Measurements from ENCODE around the gene NPIPA3.
"Not testable (repeated sequence)": the region's sequence is repeated elsewhere in the genome, so short reads cannot be mapped to it uniquely, and the experiment has no call there.

NPIPA3 gene

DNA sequence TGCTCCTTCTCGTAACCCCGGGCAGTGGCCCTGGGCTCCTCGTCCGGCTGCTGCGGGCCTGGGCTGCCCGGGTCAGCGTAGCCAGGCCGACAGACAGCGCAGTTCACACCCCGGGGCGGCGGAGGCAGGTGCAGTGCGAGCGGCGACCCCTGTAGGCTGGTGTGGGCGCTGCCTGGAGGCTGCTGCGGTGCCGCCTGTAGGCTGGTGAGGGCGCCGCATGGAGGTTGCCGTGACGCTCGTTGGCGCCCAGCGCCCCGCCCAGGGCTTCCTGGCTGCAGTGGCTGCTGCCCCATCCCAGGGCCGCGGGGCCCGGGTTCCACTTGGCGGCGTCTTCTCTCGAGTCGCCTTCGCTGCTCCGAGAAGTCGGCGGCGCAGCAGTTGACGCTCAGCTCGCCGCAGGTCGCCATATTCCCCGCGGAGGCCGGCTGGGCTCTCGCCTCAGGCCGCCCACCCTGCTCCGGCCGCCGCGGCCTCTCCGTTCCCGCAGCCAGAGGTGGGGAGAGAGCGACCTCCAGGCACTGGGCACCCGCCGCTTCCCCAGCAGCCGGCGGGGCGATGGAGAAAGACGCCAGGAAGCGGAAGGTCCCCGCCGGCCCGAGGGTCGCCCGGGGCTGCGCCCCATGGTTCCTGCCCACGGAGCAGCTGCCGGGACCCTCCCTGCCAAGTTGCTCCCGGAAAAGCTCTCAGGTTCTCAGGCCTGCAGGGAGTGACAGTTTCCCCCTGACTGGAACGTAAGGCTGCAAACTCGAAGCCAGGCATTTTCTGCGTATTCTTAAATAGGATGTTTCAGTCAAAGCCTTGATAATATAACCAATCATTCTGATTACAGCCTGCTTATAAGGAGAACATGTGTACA is 39.3 kb downstream of the NPIPA3 start, which contains the start of gene NPIPA2:
Gene NPIPA2 (plus strand): TSS at position 261 of the 856 bp plus-strand sequence. CDS start 5,533 bp downstream, outside the sequence.
- not testable (repeated sequence) for DNase-seq (ENCODE audit: low read depth in 2 of 3, low spot score in 2 of 3)

DNA sequence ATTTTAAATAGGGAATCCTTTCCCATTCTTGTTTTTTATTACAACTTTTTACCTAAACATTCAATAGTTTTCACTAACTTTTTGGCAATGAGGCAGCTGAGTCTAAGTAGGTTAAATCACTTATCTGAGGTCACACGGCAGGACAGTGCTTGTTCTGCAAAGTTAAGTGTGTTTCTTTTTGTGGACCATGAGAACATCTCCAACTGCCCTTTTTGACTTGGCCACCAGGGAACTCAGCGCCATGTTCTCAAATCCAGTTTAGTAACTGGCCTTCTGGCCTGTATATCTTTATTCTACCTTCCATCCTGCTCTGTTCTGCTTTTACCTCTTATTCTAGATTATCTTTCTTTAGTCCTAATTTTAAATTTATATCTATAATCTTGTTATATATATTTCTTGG is 70.4 kb downstream of the NPIPA3 start:
- DNase-seq (ENCODE audit: low read depth in 2 of 3, low spot score in 2 of 3), result not testable (repeated sequence)

DNA sequence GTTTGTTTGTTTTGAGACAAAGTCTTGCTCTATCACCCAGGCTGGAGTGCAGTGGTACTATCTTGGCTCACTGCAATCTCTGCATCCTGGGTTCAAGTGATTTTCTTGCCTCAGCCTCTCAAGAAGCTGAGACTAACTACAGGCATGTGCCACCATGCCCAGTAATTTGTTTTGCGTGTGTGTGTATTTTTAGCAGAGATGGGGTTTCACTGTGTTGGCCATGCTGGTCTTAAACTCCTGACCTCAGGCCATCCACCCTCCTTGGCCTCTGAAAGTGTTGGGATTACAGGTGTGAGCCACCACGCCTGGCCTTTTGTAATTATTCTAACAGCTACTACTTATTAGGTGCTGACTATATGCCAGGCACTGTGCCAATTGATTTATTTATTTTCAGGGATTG is 72.4 kb downstream of the NPIPA3 start:
- not testable (repeated sequence) for DNase-seq (ENCODE audit: low read depth in 2 of 3, low spot score in 2 of 3)
